ENCODE results near the gene ACSL4.

ACSL4 gene

GRCh38 chrX:109626637-109627036, 106.4 kb downstream of the ACSL4 start:
- Histone ChIP-seq H3K4me3 (ENCODE audit: low read depth in 1 of 5, low read length in 5 of 5) (no peak overlapping the region), H3K27ac (ENCODE audit: low read depth, low read length) (no peak overlapping the region)

GRCh38 chrX:109624641-109625616, 108.1 kb downstream of the ACSL4 start, which contains the start of gene KCNE5:
KCNE5 (minus strand) TSS chrX:109625172; CDS start chrX:109625020, 152 bp downstream.
- Histone ChIP-seq H3K9ac (ENCODE audit: low read length in 5 of 5) (no peak within 1 kb of the TSS), H3K27me3 (ENCODE audit: control insufficient read depth in 5 of 5, insufficient read depth in 4 of 5, low read length in 5 of 5) (peaks cover 0 to 11% (median 6%) of the 10 kb centered on the region in 5 donors), H3K4me1 (ENCODE audit: control insufficient read depth in 5 of 5, insufficient read depth in 5 of 5, low read length in 5 of 5) (peaks cover 0 to 7% (median 0%) of the 10 kb centered on the region in 5 donors), H3K27ac (ENCODE audit: low read depth, low read length) (no peak within 1 kb of the TSS), H3K9me3 (ENCODE audit: control insufficient read depth in 5 of 5, low read length in 5 of 5) (peaks cover 0 to 3% (median 0%) of the 10 kb centered on the region in 5 donors), H3K4me3 (ENCODE audit: low read depth in 1 of 5, low read length in 5 of 5) (peak within 1 kb of the TSS in 4 of 5 donors; percentile 17 to 43 (median 39)), H3K36me3 (ENCODE audit: control insufficient read depth in 5 of 5, insufficient read depth in 5 of 5, low read length in 5 of 5) (no peaks in the 10 kb centered on the region)

More at GRCh38 chrX:109626637-109627036, 106.4 kb downstream of the ACSL4 start:
- Histone ChIP-seq H3K9ac (ENCODE audit: low read length in 5 of 5) (no peak overlapping the region), H3K4me1 (ENCODE audit: control insufficient read depth in 5 of 5, insufficient read depth in 5 of 5, low read length in 5 of 5) (peaks cover 0 to 7% (median 0%) of the 10 kb centered on the region in 5 donors), H3K27me3 (ENCODE audit: control insufficient read depth in 5 of 5, insufficient read depth in 4 of 5, low read length in 5 of 5) (peaks cover 0 to 11% (median 10%) of the 10 kb centered on the region in 5 donors), H3K9me3 (ENCODE audit: control insufficient read depth in 5 of 5, low read length in 5 of 5) (peaks cover 0 to 3% (median 0%) of the 10 kb centered on the region in 5 donors), H3K36me3 (ENCODE audit: control insufficient read depth in 5 of 5, insufficient read depth in 5 of 5, low read length in 5 of 5) (no peaks in the 10 kb centered on the region)

DNA sequence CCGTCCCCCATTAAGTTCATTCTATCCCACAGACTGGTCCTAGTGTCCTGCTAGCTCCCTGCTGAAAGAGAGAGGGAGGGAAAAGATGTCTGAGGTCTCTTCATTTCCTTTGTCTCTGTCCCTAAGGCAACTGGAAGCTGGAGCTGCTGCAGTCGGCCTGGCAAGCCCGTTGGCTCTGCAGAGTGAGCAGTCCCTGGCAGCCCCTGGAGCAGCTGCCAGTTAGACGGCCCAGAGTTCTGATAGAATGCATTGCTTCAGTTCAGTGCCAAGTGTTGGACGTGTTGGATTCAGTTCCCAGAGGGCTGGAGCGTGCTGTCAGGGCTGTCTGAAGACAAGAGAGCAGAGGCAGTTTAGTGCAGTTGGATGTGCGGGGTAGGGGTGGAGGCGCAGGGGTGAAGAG, 109.1 kb downstream of the ACSL4 start:
- Histone ChIP-seq H3K27ac (ENCODE audit: low read depth, low read length) (no peak overlapping the region), H3K4me1 (ENCODE audit: control insufficient read depth in 5 of 5, insufficient read depth in 5 of 5, low read length in 5 of 5) (peaks cover 0 to 7% (median 0%) of the 10 kb centered on the region in 5 donors), H3K27me3 (ENCODE audit: control insufficient read depth in 5 of 5, insufficient read depth in 4 of 5, low read length in 5 of 5) (peaks cover 0 to 12% (median 6%) of the 10 kb centered on the region in 5 donors), H3K9me3 (ENCODE audit: control insufficient read depth in 5 of 5, low read length in 5 of 5) (peaks cover 0 to 3% (median 0%) of the 10 kb centered on the region in 5 donors), H3K9ac (ENCODE audit: low read length in 5 of 5) (no peak overlapping the region), H3K4me3 (ENCODE audit: low read depth in 1 of 5, low read length in 5 of 5) (no peak overlapping the region), H3K36me3 (ENCODE audit: control insufficient read depth in 5 of 5, insufficient read depth in 5 of 5, low read length in 5 of 5) (no peaks in the 10 kb centered on the region)

DNA sequence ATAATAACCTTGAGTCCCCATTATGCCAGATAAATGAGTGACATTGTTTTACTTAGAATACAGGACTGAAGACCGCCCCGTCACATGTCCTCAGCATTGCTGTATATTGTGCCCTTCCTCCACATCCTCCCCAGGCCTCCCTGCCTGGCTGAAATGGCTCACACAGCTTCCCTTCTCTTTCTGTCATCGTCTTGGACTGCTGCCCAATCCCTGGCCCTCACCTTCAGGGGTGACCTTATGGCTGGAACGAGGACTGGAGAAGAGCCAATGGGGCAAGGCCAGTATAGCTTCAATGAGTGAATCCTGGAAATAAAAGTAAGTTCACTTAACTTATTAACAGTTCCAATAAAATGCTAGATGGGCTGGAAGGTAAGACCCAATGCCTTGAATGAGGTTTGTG, 110.8 kb downstream of the ACSL4 start:
- H3K9me3 ChIP-seq (ENCODE audit: control insufficient read depth in 5 of 5, low read length in 5 of 5) = peaks cover 0 to 3% (median 0%) of the 10 kb centered on the region in 5 donors
- no peak overlapping the region for H3K27ac ChIP-seq (ENCODE audit: low read depth, low read length)
- peaks cover 0 to 16% (median 6%) of the 10 kb centered on the region in 5 donors for H3K27me3 ChIP-seq (ENCODE audit: control insufficient read depth in 5 of 5, insufficient read depth in 4 of 5, low read length in 5 of 5)
- H3K4me1 ChIP-seq (ENCODE audit: control insufficient read depth in 5 of 5, insufficient read depth in 5 of 5, low read length in 5 of 5) = peaks cover 0 to 7% (median 0%) of the 10 kb centered on the region in 5 donors
- H3K9ac ChIP-seq (ENCODE audit: low read length in 5 of 5) = no peak overlapping the region
- H3K4me3 ChIP-seq (ENCODE audit: low read depth in 1 of 5, low read length in 5 of 5) = no peak overlapping the region
- H3K36me3 ChIP-seq (ENCODE audit: control insufficient read depth in 5 of 5, insufficient read depth in 5 of 5, low read length in 5 of 5) = no peaks in the 10 kb centered on the region

DNA sequence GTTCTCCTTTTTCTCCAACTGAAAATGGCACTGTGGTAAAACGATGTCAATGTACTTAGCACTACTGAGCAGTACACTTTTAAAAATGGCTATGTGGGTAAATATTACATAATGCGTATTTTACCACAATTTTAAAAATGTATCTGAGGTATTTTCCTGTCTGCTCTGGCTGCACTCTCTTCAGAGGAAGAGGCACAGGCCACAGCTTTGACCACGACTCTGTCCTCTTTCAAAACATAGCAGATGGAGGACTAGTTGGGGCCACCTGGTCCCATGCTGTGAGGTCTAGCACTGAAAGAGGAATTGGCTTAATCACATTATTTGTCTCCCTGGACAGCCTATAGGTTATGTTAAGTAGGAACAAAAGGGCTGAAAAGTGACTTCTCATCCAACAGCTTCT, 113.3 kb downstream of the ACSL4 start:
- peaks cover 0 to 3% (median 0%) of the 10 kb centered on the region in 5 donors for H3K4me1 ChIP-seq (ENCODE audit: control insufficient read depth in 5 of 5, insufficient read depth in 5 of 5, low read length in 5 of 5)
- H3K9me3 ChIP-seq (ENCODE audit: control insufficient read depth in 5 of 5, low read length in 5 of 5) = no peaks in the 10 kb centered on the region
- no peak overlapping the region for H3K27ac ChIP-seq (ENCODE audit: low read depth, low read length)
- peaks cover 0 to 16% (median 7%) of the 10 kb centered on the region in 5 donors for H3K27me3 ChIP-seq (ENCODE audit: control insufficient read depth in 5 of 5, insufficient read depth in 4 of 5, low read length in 5 of 5)
- no peaks in the 10 kb centered on the region for H3K36me3 ChIP-seq (ENCODE audit: control insufficient read depth in 5 of 5, insufficient read depth in 5 of 5, low read length in 5 of 5)
- no peak overlapping the region for H3K9ac ChIP-seq (ENCODE audit: low read length in 5 of 5)
- no peak overlapping the region for H3K4me3 ChIP-seq (ENCODE audit: low read depth in 1 of 5, low read length in 5 of 5)

GRCh38 chrX:109614951-109615350, 118.1 kb downstream of the ACSL4 start:
- no peak overlapping the region for H3K27ac ChIP-seq (ENCODE audit: low read depth, low read length)
- no peaks in the 10 kb centered on the region for H3K9me3 ChIP-seq (ENCODE audit: control insufficient read depth in 5 of 5, low read length in 5 of 5)
- no peak overlapping the region for H3K4me3 ChIP-seq (ENCODE audit: low read depth in 1 of 5, low read length in 5 of 5)
- H3K4me1 ChIP-seq (ENCODE audit: control insufficient read depth in 5 of 5, insufficient read depth in 5 of 5, low read length in 5 of 5) = no peaks in the 10 kb centered on the region
- peaks cover 0 to 11% (median 5%) of the 10 kb centered on the region in 5 donors for H3K27me3 ChIP-seq (ENCODE audit: control insufficient read depth in 5 of 5, insufficient read depth in 4 of 5, low read length in 5 of 5)
- no peak overlapping the region for H3K9ac ChIP-seq (ENCODE audit: low read length in 5 of 5)
- no peaks in the 10 kb centered on the region for H3K36me3 ChIP-seq (ENCODE audit: control insufficient read depth in 5 of 5, insufficient read depth in 5 of 5, low read length in 5 of 5)

DNA sequence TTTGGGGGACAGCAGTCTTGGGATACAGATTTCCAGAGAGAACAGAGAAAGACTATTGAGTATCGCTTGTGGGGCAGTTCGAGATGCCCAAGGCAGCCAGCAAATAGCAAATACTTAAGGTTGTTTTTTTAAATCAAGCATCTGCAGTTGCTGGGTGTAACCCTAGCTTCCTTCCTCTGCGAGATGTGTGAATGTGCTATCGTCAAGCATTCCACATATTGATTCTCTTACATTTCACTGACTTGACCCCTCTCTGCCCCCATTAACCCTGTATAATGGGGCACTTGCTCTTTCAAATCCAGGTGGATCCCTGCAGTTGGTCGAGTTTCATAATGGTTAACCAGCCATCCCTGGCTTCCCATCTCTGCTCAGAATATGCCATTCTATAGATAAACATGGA, 131.6 kb downstream of the ACSL4 start:
- H3K27me3 ChIP-seq (ENCODE audit: control insufficient read depth in 5 of 5, insufficient read depth in 4 of 5, low read length in 5 of 5) = peaks cover 15 to 24% (median 18%) of the 10 kb centered on the region in 5 donors
- no peak overlapping the region for H3K9ac ChIP-seq (ENCODE audit: low read length in 5 of 5)
- no peak overlapping the region for H3K4me3 ChIP-seq (ENCODE audit: low read depth in 1 of 5, low read length in 5 of 5)
- H3K36me3 ChIP-seq (ENCODE audit: control insufficient read depth in 5 of 5, insufficient read depth in 5 of 5, low read length in 5 of 5) = no peaks in the 10 kb centered on the region
- H3K9me3 ChIP-seq (ENCODE audit: control insufficient read depth in 5 of 5, low read length in 5 of 5) = peaks cover 0 to 4% (median 2%) of the 10 kb centered on the region in 5 donors
- no peak overlapping the region for H3K27ac ChIP-seq (ENCODE audit: low read depth, low read length)
- peaks cover 0 to 3% (median 0%) of the 10 kb centered on the region in 5 donors for H3K4me1 ChIP-seq (ENCODE audit: control insufficient read depth in 5 of 5, insufficient read depth in 5 of 5, low read length in 5 of 5)

DNA sequence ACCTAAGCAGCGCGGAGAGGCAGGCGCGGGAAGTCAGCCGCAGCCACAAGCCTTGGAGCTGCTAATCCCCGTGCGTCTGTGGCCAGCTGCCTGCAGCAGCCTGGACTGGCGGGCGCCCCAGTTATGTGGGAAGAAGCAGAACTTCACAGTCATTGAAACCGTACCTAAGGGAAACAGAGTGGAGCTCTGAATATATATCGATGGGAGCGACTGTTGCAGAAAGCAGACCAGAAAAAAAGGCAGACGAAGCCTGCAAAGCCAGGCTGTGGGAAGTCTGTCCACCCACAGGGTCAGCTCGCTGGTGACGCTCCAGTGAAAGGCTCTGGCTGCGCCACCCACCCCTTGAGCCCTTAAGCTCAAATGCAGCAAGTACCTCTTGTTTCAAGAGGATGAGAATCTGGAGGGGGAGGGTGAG, 132.8 kb downstream of the ACSL4 start:
- H3K9ac ChIP-seq (ENCODE audit: low read length in 5 of 5) = no peak overlapping the region
- H3K36me3 ChIP-seq (ENCODE audit: control insufficient read depth in 5 of 5, insufficient read depth in 5 of 5, low read length in 5 of 5) = no peaks in the 10 kb centered on the region
- no peak overlapping the region for H3K27ac ChIP-seq (ENCODE audit: low read depth, low read length)
- H3K4me1 ChIP-seq (ENCODE audit: control insufficient read depth in 5 of 5, insufficient read depth in 5 of 5, low read length in 5 of 5) = peaks cover 0 to 3% (median 0%) of the 10 kb centered on the region in 5 donors
- H3K9me3 ChIP-seq (ENCODE audit: control insufficient read depth in 5 of 5, low read length in 5 of 5) = peaks cover 0 to 2% (median 0%) of the 10 kb centered on the region in 5 donors
- H3K4me3 ChIP-seq (ENCODE audit: low read depth in 1 of 5, low read length in 5 of 5) = no peak overlapping the region
- peaks cover 15 to 24% (median 18%) of the 10 kb centered on the region in 5 donors for H3K27me3 ChIP-seq (ENCODE audit: control insufficient read depth in 5 of 5, insufficient read depth in 4 of 5, low read length in 5 of 5)

- Histone ChIP-seq H3K9me3 (ENCODE audit: control insufficient read depth in 5 of 5, low read length in 5 of 5) (peaks cover 0 to 2% (median 0%) of the 10 kb centered on the region in 5 donors), H3K36me3 (ENCODE audit: control insufficient read depth in 5 of 5, insufficient read depth in 5 of 5, low read length in 5 of 5) (no peaks in the 10 kb centered on the region), H3K4me3 (ENCODE audit: low read depth in 1 of 5, low read length in 5 of 5) (no peak overlapping the region), H3K9ac (ENCODE audit: low read length in 5 of 5) (no peak overlapping the region), H3K27ac (ENCODE audit: low read depth, low read length) (no peak overlapping the region), H3K27me3 (ENCODE audit: control insufficient read depth in 5 of 5, insufficient read depth in 4 of 5, low read length in 5 of 5) (peaks cover 7 to 15% (median 11%) of the 10 kb centered on the region in 5 donors), H3K4me1 (ENCODE audit: control insufficient read depth in 5 of 5, insufficient read depth in 5 of 5, low read length in 5 of 5) (peaks cover 0 to 3% (median 0%) of the 10 kb centered on the region in 5 donors)
Measured at GRCh38 chrX:109596015-109596414, 137.0 kb downstream of the ACSL4 start.

All from subcutaneous abdominal adipose tissue (tissue), 5 donors.